Progenitor cell of endocrine pancreas (in vitro differentiated cells): Measurements from ENCODE around the gene MACROD2. TPM values are rescaled to one million over a fixed set of nuclear protein-coding genes. Genes with fewer than 3 reads are reported as not detected.

Source experiments
- DNase-seq: peaks from one replicate; pipeline ENCODE4 v3.0.0; 2021; ENCODE audit warnings: low spot score; ENCODE audit not compliant: unreplicated experiment
- H3K27ac Mint-ChIP-seq: 2 replicates; pipeline ENCODE4 v1.8.0; 2021; ENCODE audit warnings: mild to moderate bottlenecking, moderate library complexity, mixed read lengths
- H3K27me3 Mint-ChIP-seq: 2 replicates; pipeline ENCODE4 v1.8.0; 2021; ENCODE audit warnings: mixed read lengths
- H3K36me3 Mint-ChIP-seq: 2 replicates; pipeline ENCODE4 v1.8.0; 2022; ENCODE audit warnings: mixed read lengths; ENCODE audit not compliant: insufficient read depth
- H3K4me1 Mint-ChIP-seq: 2 replicates; pipeline ENCODE4 v1.8.0; 2021; ENCODE audit warnings: low read depth, mixed read lengths
- H3K4me3 Mint-ChIP-seq: 2 replicates; pipeline ENCODE4 v1.8.0; 2021; ENCODE audit warnings: low read depth, mild to moderate bottlenecking, moderate library complexity, mixed read lengths
- H3K9me3 Mint-ChIP-seq: 2 replicates; pipeline ENCODE4 v1.8.0; 2021; ENCODE audit warnings: low read depth, mixed read lengths
- total RNA-seq: library from RNA; stranded (reverse); gene quantifications from 2 replicates; pipeline ENCODE4 v1.2.1, GENCODE V29; 2021
- TF ChIP-seq, protein P1 (sequence below): fragments of 200-600 bp; sonication (generic); IDR thresholded peaks from one replicate; pipeline ENCODE4 v1.5.0; 2021; ENCODE audit warnings: antibody characterized with exemption, mild to moderate bottlenecking; ENCODE audit not compliant: unreplicated experiment

Gene MACROD2
- total RNA-seq, 1 donor from 2014 or later = 7.6 TPM

GRCh38 chr20:15380770-15381169, 1385.5 kb downstream of the MACROD2 start:
- Mint-ChIP-seq H3K4me3 (no peak overlapping the region), H3K36me3 (no peaks in the 10 kb centered on the region), H3K4me1 (peaks cover 5% of the 10 kb centered on the region), H3K9me3 (peaks cover 7% of the 10 kb centered on the region), H3K27ac (no peak overlapping the region), H3K27me3 (peaks cover 3% of the 10 kb centered on the region)
- DNase-seq = no peak
- TF ChIP-seq, protein P1, sequence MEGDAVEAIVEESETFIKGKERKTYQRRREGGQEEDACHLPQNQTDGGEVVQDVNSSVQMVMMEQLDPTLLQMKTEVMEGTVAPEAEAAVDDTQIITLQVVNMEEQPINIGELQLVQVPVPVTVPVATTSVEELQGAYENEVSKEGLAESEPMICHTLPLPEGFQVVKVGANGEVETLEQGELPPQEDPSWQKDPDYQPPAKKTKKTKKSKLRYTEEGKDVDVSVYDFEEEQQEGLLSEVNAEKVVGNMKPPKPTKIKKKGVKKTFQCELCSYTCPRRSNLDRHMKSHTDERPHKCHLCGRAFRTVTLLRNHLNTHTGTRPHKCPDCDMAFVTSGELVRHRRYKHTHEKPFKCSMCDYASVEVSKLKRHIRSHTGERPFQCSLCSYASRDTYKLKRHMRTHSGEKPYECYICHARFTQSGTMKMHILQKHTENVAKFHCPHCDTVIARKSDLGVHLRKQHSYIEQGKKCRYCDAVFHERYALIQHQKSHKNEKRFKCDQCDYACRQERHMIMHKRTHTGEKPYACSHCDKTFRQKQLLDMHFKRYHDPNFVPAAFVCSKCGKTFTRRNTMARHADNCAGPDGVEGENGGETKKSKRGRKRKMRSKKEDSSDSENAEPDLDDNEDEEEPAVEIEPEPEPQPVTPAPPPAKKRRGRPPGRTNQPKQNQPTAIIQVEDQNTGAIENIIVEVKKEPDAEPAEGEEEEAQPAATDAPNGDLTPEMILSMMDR = no peak

DNA sequence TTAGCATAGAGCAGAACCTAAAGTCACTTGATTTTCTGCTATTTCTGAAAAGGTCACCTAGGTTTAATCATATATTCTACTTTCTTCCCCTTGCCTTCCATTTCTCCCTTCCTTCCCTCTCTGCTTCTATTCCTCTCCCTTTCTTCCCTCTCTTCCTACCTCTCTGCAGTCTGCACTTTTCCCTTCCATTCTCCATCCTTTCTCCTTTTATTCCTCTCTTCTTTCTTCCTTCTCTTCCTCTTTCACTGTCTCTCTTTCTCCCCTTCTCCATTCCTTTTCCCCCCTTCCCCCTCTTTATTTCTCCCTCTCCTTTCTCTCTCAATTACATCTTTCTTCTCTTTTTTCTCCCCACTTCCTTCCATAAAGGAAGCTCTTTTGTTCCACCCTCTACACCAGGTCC, 1391.9 kb downstream of the MACROD2 start:
- Mint-ChIP-seq H3K27ac (no peak overlapping the region), H3K4me1 (peaks cover 18% of the 10 kb centered on the region), H3K9me3 (no peaks in the 10 kb centered on the region), H3K27me3 (peaks cover 11% of the 10 kb centered on the region), H3K36me3 (no peaks in the 10 kb centered on the region), H3K4me3 (no peak overlapping the region)
- DNase-seq = no peak
- TF ChIP-seq, protein P1 = no peak

DNA sequence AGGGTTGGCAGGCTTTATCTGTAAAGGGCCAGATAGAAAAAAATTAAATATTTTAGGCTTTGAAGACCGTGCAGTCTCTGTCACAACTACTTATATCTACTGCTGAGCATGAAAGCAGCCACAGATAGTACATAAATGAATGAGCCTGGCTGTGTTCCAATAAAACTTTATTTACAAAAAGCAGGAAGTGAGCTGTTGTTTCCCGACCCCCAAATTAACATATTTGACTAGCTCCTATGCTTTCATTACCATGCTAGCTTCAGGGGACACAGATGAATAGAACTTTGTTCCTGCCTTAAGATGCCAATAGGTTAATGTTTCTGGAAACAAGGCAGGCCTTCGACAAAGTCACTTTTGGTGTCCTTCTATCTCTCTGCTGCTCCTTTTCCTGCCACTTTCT, 1400.1 kb downstream of the MACROD2 start:
- Mint-ChIP-seq H3K9me3 (peaks cover 7% of the 10 kb centered on the region), H3K27ac (no peak overlapping the region), H3K36me3 (no peaks in the 10 kb centered on the region), H3K4me1 (no peaks in the 10 kb centered on the region), H3K4me3 (no peak overlapping the region), H3K27me3 (no peaks in the 10 kb centered on the region)
- TF ChIP-seq, protein P1 = no peak
- DNase-seq = no peak

DNA sequence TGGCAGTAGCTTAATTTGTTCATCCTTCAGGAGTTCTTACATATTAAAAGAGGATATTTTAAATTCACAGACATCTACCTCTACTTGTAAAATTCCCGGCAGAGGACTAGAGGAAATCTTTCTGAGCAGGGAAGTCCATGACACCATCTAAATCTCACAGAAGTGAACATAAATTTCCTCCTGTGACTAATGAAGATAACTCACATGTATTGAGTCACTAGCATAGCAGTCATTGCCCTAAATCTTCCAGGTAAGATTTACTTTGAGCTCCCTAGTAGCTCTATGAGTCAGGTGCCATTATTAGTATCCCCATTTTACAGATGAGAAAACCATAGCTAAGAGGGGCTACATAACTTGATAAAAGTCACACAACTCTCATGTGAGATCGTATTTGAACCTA, 1400.7 kb downstream of the MACROD2 start:
- no peaks in the 10 kb centered on the region for H3K36me3 Mint-ChIP-seq
- H3K4me3 Mint-ChIP-seq = no peak overlapping the region
- no peak for DNase-seq
- TF ChIP-seq, protein P1 = no peak
- H3K27me3 Mint-ChIP-seq = no peaks in the 10 kb centered on the region
- H3K4me1 Mint-ChIP-seq = no peaks in the 10 kb centered on the region
- no peak overlapping the region for H3K27ac Mint-ChIP-seq
- peaks cover 7% of the 10 kb centered on the region for H3K9me3 Mint-ChIP-seq

- Mint-ChIP-seq H3K36me3 (no peaks in the 10 kb centered on the region), H3K9me3 (peaks cover 7% of the 10 kb centered on the region), H3K27me3 (no peaks in the 10 kb centered on the region), H3K27ac (no peak overlapping the region), H3K4me1 (no peaks in the 10 kb centered on the region), H3K4me3 (no peak overlapping the region)
- DNase-seq = no peak
- TF ChIP-seq, protein P1 = no peak
Observed at GRCh38 chr20:15396900-15397299, 1401.6 kb downstream of the MACROD2 start.
